ENCODE measurements around the gene ACSS2. TPM values are rescaled to one million over a fixed set of nuclear protein-coding genes. Genes with fewer than 3 reads are reported as not detected.

ACSS2 gene
- total and polyA plus RNA-seq, 10 of the 15 experiments (the other 5 are each of a cell fraction or from before 2014, with no cell fraction given), result 2.8 to 37.2 (median 24.2) TPM

- TF ChIP-seq CUX1 (IDR thresholded peaks at IDR 0.05; ENCODE audit: insufficient replicate concordance, low read depth, low read length) (no peak), SMC3 (IDR thresholded peaks at IDR 0.05; ENCODE audit: borderline replicate concordance, low read length) (no peak), ZNF384 (IDR thresholded peaks at IDR 0.05; ENCODE audit: borderline replicate concordance, low read depth, low read length) (no peak), STAT3 (IDR thresholded peaks at IDR 0.05; ENCODE audit: low read depth, low read length) (no peak), SMARCA5 (IDR thresholded peaks at IDR 0.05) (no peak), MEF2A (IDR thresholded peaks at IDR 0.05; ENCODE audit: insufficient read depth, low read depth, low read length) (no peak), MYB (IDR thresholded peaks at IDR 0.05; ENCODE audit: borderline replicate concordance, low read depth, low read length) (no peak), CHD4 (IDR thresholded peaks at IDR 0.05) (no peak), SIN3A (IDR thresholded peaks at IDR 0.05; ENCODE audit: low read depth, low read length) (no peak)
Measured at GRCh38 chr20:34922654-34923381, 46.4 kb downstream of the ACSS2 start (continued).

Data from GM12878 (cell line).